ENCODE data around the gene DPM1. TPM values are rescaled to one million over a fixed set of nuclear protein-coding genes. Genes with fewer than 3 reads are reported as not detected.

DPM1 gene
- total RNA-seq, 1 donor from 2014 or later: 82.7 TPM

DNA sequence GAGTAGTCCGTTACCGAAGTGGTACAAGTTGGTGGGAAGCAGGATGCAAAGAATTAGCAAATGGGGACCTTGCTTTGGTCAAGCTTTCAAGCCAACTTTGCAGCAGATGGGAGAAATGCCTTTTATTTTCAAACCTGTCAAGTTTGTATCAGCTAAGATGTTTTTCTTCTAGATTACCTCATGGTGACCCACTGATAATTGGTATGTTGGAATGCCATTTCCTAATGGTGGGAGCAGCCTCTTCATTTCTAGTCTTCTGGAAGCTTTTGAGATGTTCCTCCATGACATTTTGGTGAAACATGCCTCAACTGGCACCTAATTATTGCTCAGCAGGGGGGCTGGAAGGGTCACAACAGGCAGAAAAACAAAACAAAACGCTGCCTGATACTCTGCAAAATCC is 70.8 kb downstream of the DPM1 start:
- TF ChIP-seq, protein P1, sequence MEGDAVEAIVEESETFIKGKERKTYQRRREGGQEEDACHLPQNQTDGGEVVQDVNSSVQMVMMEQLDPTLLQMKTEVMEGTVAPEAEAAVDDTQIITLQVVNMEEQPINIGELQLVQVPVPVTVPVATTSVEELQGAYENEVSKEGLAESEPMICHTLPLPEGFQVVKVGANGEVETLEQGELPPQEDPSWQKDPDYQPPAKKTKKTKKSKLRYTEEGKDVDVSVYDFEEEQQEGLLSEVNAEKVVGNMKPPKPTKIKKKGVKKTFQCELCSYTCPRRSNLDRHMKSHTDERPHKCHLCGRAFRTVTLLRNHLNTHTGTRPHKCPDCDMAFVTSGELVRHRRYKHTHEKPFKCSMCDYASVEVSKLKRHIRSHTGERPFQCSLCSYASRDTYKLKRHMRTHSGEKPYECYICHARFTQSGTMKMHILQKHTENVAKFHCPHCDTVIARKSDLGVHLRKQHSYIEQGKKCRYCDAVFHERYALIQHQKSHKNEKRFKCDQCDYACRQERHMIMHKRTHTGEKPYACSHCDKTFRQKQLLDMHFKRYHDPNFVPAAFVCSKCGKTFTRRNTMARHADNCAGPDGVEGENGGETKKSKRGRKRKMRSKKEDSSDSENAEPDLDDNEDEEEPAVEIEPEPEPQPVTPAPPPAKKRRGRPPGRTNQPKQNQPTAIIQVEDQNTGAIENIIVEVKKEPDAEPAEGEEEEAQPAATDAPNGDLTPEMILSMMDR (IDR thresholded peaks at IDR 0.05; ENCODE audit: insufficient read depth, low read length, severe bottlenecking): no peak
- Histone ChIP-seq H3K27me3 (ENCODE audit: control insufficient read depth, insufficient read depth, low read length) (no peaks in the 10 kb centered on the region), H3K4me3 (ENCODE audit: low read depth, low read length) (no peak overlapping the region), H3K36me3 (ENCODE audit: control insufficient read depth, insufficient read depth, low read length) (peaks cover 7% of the 10 kb centered on the region)
- no peak for DNase-seq (ENCODE audit: low read depth)
- FAIRE-seq: no peak

DNA sequence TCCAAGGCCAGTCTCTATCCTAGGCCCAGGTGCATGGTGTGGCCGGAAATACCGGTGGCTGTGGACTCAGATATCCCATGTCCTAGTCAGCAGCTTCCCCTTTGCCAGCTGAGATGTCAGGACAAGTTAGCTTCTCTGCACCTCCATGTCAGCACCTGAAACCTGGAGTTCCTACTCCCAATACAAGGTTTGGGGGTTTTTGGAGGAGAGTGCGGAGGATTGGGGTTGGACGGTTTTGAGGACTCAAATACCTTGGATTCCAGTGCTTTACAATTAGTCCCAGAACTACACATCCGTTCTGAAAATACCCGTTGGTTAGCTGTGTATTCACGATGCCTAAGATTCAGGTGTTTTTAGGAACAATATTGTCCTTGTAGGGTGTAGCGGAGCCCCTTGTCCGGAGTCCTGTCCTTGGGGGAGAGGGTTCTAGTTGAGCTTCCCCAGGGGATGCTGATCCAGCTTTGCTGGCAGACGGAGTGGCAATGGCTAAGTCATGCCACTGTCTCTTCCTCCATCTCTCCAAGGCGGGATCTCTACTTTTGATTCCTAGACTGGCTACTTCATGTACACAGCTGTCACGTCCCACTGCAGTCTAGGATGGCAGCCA is 72.0 kb downstream of the DPM1 start:
- TF ChIP-seq, protein P1 (IDR thresholded peaks at IDR 0.05; ENCODE audit: insufficient read depth, low read length, severe bottlenecking): no peak
- H3K36me3 ChIP-seq (ENCODE audit: control insufficient read depth, insufficient read depth, low read length): peaks cover 2% of the 10 kb centered on the region
- DNase-seq (ENCODE audit: low read depth): peak; percentile 28
- no peak for FAIRE-seq
- no peaks in the 10 kb centered on the region for H3K27me3 ChIP-seq (ENCODE audit: control insufficient read depth, insufficient read depth, low read length)
- no peak overlapping the region for H3K4me3 ChIP-seq (ENCODE audit: low read depth, low read length)

DNA sequence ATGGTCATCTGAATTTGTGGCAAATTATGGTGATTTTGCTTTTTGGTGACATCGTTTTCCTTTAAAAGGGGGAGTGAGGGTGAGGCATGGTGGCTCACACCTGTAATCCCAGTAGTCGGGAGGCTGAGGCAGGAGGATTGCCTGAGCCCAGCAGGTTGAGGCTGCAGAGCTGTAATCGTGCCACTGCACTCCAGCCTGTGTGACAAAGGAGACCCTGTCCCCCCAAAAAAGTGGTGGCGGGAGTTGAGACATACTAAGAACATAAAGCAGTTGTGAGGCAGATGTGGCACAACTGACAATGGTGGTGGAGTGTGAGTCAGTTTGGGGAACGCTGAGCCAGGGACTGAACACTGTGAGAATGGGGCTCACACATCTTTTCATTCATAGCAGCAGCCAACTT is 72.6 kb downstream of the DPM1 start:
- H3K4me3 ChIP-seq (ENCODE audit: low read depth, low read length): no peak overlapping the region
- H3K27me3 ChIP-seq (ENCODE audit: control insufficient read depth, insufficient read depth, low read length): no peaks in the 10 kb centered on the region
- no peaks in the 10 kb centered on the region for H3K36me3 ChIP-seq (ENCODE audit: control insufficient read depth, insufficient read depth, low read length)
- DNase-seq (ENCODE audit: low read depth): no peak
- no peak for FAIRE-seq
- TF ChIP-seq, protein P1 (IDR thresholded peaks at IDR 0.05; ENCODE audit: insufficient read depth, low read length, severe bottlenecking): no peak

DNA sequence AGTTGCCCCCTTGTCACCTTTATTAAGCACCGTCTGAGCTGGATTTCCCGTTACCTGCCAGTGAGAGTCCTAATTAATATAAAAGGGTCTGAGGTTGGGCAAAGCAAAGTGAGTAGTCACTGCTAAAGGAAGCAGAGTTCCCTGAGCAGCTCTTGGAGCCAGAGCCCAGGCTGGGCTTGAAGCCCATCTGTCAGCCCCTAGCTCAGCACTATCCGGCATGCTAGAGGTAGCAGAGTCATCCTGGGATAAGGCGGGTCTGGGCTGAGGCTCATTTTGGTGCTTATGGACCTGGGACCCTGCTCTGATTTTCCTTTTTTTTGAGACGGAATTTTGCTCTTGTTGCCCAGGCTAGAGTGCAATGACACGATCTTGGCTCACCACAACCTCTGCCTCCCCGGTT is 73.3 kb downstream of the DPM1 start:
- H3K4me3 ChIP-seq (ENCODE audit: low read depth, low read length): no peak overlapping the region
- FAIRE-seq (no peak), DNase-seq (ENCODE audit: low read depth) (no peak)
- TF ChIP-seq, protein P1 (IDR thresholded peaks at IDR 0.05; ENCODE audit: insufficient read depth, low read length, severe bottlenecking): no peak
- no peaks in the 10 kb centered on the region for H3K27me3 ChIP-seq (ENCODE audit: control insufficient read depth, insufficient read depth, low read length)
- no peaks in the 10 kb centered on the region for H3K36me3 ChIP-seq (ENCODE audit: control insufficient read depth, insufficient read depth, low read length)

Other genes with a start within 250 kb of the DPM1 start
- 8.2 and 12.4 TPM in 2 replicates for gene PARD6B, start 227.0 kb downstream of the DPM1 start, total RNA-seq
- 5.5 and 12.2 TPM in 2 replicates for gene BCAS4, start 163.5 kb downstream of the DPM1 start, total RNA-seq
- 22.5 and 28.2 TPM in 2 replicates for gene ADNP, start 27.1 kb downstream of the DPM1 start, total RNA-seq
- gene MOCS3, start 286 bp upstream of the DPM1 start, total RNA-seq: 8.1 and 9.7 TPM in 2 replicates
- gene KCNG1, start 64.6 kb upstream of the DPM1 start, total RNA-seq: 90.6 and 91.1 TPM in 2 replicates

All from bronchial epithelial cell (primary cell).